Measurements from ENCODE around the gene BNC2.

Gene BNC2

GRCh38 chr9:16598316-16598715 lies 272.2 kb downstream of the BNC2 start:
- Histone ChIP-seq H3K27me3 (replicated peaks; ENCODE audit: insufficient read depth, low read length) (no peaks in the 10 kb centered on the region), H3K79me2 (ENCODE audit: low read length) (no peaks in the 10 kb centered on the region), H3K27ac (ENCODE audit: low read length) (no peak overlapping the region), H3K4me1 (ENCODE audit: low read length) (no peaks in the 10 kb centered on the region), H3F3A (ENCODE audit: insufficient read depth, low read length) (no peaks in the 10 kb centered on the region), H3K9me3 (replicated peaks; ENCODE audit: insufficient read depth, low read length) (no peaks in the 10 kb centered on the region), H3K4me3 (ENCODE audit: low read length) (no peak overlapping the region), H3K9ac (ENCODE audit: low read length) (no peak overlapping the region), H4K20me1 (ENCODE audit: insufficient read depth, low read length) (no peaks in the 10 kb centered on the region), H3K36me3 (replicated peaks; ENCODE audit: insufficient read depth, low read length) (no peaks in the 10 kb centered on the region), H2AFZ (ENCODE audit: low read length) (no peak overlapping the region), H3K4me2 (ENCODE audit: low read depth, low read length) (no peak overlapping the region), H3K9me2 (replicated peaks; ENCODE audit: insufficient read depth, low read length) (no peaks in the 10 kb centered on the region)
- TF ChIP-seq EZH2 (optimal IDR thresholded peaks at IDR 0.05; ENCODE audit: low read depth, low read length) (no peak), EZH2phosphoT487 (IDR thresholded peaks at IDR 0.05; ENCODE audit: low read length) (no peak), CTCF (IDR thresholded peaks at IDR 0.05; ENCODE audit: low read length) (no peak)
- no peak for DNase-seq

- Histone ChIP-seq H3K27me3 (replicated peaks; ENCODE audit: insufficient read depth, low read length) (no peaks in the 10 kb centered on the region), H3K4me2 (ENCODE audit: low read depth, low read length) (no peak overlapping the region), H3K4me3 (ENCODE audit: low read length) (no peak overlapping the region), H2AFZ (ENCODE audit: low read length) (no peak overlapping the region), H3K9me3 (replicated peaks; ENCODE audit: insufficient read depth, low read length) (no peaks in the 10 kb centered on the region), H3K4me1 (ENCODE audit: low read length) (no peaks in the 10 kb centered on the region), H4K20me1 (ENCODE audit: insufficient read depth, low read length) (no peaks in the 10 kb centered on the region), H3K9ac (ENCODE audit: low read length) (no peak overlapping the region), H3K27ac (ENCODE audit: low read length) (no peak overlapping the region), H3K9me2 (replicated peaks; ENCODE audit: insufficient read depth, low read length) (no peaks in the 10 kb centered on the region), H3K36me3 (replicated peaks; ENCODE audit: insufficient read depth, low read length) (no peaks in the 10 kb centered on the region), H3K79me2 (ENCODE audit: low read length) (no peaks in the 10 kb centered on the region), H3F3A (ENCODE audit: insufficient read depth, low read length) (no peaks in the 10 kb centered on the region)
- no peak for DNase-seq
- TF ChIP-seq EZH2phosphoT487 (IDR thresholded peaks at IDR 0.05; ENCODE audit: low read length), result no peak
- TF ChIP-seq EZH2 (optimal IDR thresholded peaks at IDR 0.05; ENCODE audit: low read depth, low read length), result no peak
- no peak for TF ChIP-seq CTCF (IDR thresholded peaks at IDR 0.05; ENCODE audit: low read length)
Measured at GRCh38 chr9:16597136-16597535, 273.3 kb downstream of the BNC2 start.

GRCh38 chr9:16595227-16595626 lies 275.2 kb downstream of the BNC2 start:
- no peaks in the 10 kb centered on the region for H3K4me1 ChIP-seq (ENCODE audit: low read length)
- H3K27ac ChIP-seq (ENCODE audit: low read length), result no peak overlapping the region

More at GRCh38 chr9:16595227-16595626, 275.2 kb downstream of the BNC2 start:
- TF ChIP-seq EZH2 (optimal IDR thresholded peaks at IDR 0.05; ENCODE audit: low read depth, low read length), result no peak
- no peak for TF ChIP-seq EZH2phosphoT487 (IDR thresholded peaks at IDR 0.05; ENCODE audit: low read length)
- TF ChIP-seq CTCF (IDR thresholded peaks at IDR 0.05; ENCODE audit: low read length), result no peak
- Histone ChIP-seq H3K4me3 (ENCODE audit: low read length) (no peak overlapping the region), H2AFZ (ENCODE audit: low read length) (no peak overlapping the region), H3F3A (ENCODE audit: insufficient read depth, low read length) (no peaks in the 10 kb centered on the region), H3K9ac (ENCODE audit: low read length) (no peak overlapping the region), H3K4me2 (ENCODE audit: low read depth, low read length) (no peak overlapping the region), H3K9me2 (replicated peaks; ENCODE audit: insufficient read depth, low read length) (no peaks in the 10 kb centered on the region), H3K9me3 (replicated peaks; ENCODE audit: insufficient read depth, low read length) (no peaks in the 10 kb centered on the region), H3K79me2 (ENCODE audit: low read length) (no peaks in the 10 kb centered on the region), H4K20me1 (ENCODE audit: insufficient read depth, low read length) (no peaks in the 10 kb centered on the region), H3K27me3 (replicated peaks; ENCODE audit: insufficient read depth, low read length) (no peaks in the 10 kb centered on the region), H3K36me3 (replicated peaks; ENCODE audit: insufficient read depth, low read length) (no peaks in the 10 kb centered on the region)
- DNase-seq, result no peak

Measured in MM.1S (cell line).